ENCODE results near the gene EFCAB12.

EFCAB12 gene

DNA sequence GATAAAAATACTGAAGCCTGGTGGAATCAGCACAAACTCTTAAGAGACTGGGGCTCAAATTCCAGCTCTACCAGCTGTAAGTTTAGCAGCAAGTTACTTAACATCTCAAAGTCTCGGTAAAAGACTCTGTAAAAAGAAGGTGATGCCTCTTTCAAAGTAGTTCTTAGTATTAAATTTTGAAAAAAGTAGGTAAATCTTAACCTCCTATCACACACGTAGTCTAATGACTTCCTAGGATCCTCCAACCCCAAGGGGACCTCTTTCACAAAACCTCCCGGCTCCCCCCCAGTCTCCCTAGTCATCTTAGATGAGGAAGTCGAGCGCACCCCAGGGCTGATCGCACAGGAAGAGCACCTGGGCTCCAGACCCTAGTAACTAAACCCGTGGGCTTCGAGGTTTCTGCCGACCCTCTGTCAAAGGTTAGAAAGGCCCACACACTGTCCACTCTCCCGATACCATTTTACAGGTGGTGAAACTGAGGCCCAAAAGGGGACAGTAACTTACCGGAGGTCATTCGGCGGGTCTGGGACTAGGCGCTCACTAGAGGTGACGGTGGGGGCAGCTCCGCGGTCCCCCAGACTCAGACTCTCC, 10.9 kb upstream of the EFCAB12 start:
- H3K27ac Mint-ChIP-seq = peak overlapping the region; percentile 98
- peaks cover 38% of the 10 kb centered on the region for H3K36me3 Mint-ChIP-seq (ENCODE audit: low read depth)
- peaks cover 88% of the 10 kb centered on the region for H3K4me1 Mint-ChIP-seq
- H3K4me3 Mint-ChIP-seq = peak overlapping the region; percentile 94
- no peaks in the 10 kb centered on the region for H3K9me3 Mint-ChIP-seq
- TF ChIP-seq, protein P1, sequence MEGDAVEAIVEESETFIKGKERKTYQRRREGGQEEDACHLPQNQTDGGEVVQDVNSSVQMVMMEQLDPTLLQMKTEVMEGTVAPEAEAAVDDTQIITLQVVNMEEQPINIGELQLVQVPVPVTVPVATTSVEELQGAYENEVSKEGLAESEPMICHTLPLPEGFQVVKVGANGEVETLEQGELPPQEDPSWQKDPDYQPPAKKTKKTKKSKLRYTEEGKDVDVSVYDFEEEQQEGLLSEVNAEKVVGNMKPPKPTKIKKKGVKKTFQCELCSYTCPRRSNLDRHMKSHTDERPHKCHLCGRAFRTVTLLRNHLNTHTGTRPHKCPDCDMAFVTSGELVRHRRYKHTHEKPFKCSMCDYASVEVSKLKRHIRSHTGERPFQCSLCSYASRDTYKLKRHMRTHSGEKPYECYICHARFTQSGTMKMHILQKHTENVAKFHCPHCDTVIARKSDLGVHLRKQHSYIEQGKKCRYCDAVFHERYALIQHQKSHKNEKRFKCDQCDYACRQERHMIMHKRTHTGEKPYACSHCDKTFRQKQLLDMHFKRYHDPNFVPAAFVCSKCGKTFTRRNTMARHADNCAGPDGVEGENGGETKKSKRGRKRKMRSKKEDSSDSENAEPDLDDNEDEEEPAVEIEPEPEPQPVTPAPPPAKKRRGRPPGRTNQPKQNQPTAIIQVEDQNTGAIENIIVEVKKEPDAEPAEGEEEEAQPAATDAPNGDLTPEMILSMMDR (IDR thresholded peaks at IDR 0.05) = no peak
- H3K27me3 Mint-ChIP-seq (ENCODE audit: low read depth, poor library complexity) = peaks cover 5% of the 10 kb centered on the region
- DNase-seq = peak; percentile 37

DNA sequence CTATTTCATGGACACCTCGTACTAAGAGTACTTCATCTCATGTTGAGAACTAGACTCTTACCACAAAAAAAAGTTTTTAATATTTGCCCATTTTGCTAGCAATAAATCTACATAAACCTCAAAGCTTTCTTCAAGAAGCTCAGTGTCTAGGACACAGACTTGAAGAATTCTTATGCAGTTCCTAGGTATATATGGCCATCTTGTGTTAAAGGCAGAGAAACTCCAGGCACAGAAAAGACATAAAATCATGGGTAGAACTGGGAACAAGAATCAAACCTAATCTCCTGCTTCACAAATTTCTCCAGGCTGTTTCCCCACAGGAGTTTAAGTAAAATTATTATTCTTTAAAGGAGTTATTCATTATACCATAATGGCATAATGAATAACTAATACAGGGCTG, 6.9 kb upstream of the EFCAB12 start:
- Mint-ChIP-seq H3K36me3 (ENCODE audit: low read depth) (peaks cover 63% of the 10 kb centered on the region), H3K27ac (no peak overlapping the region), H3K4me1 (peaks cover 82% of the 10 kb centered on the region), H3K4me3 (peak overlapping the region; percentile 37), H3K27me3 (ENCODE audit: low read depth, poor library complexity) (peaks cover 5% of the 10 kb centered on the region), H3K9me3 (no peaks in the 10 kb centered on the region)
- DNase-seq = no peak
- TF ChIP-seq, protein P1 (IDR thresholded peaks at IDR 0.05) = no peak

DNA sequence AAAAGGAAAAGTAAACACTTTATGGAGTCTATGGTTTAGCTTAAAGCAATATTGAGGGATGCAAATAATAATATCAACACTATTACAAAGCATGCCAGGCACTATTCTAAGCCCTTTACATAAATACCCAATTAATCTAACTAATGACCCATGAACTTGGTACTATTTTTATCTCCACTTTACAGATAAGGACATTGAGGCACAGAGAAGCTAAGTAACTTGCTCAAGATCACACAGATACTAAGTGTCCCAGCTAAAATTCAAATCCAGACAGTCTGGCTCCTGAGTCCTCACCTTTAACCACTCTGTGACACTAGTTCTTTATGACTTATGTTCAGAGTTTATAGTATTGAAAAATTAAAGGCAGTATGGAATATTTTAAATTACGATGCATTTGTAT, 5.7 kb upstream of the EFCAB12 start:
- TF ChIP-seq, protein P1 (IDR thresholded peaks at IDR 0.05) = no peak
- Mint-ChIP-seq H3K27ac (no peak overlapping the region), H3K4me3 (no peak overlapping the region), H3K36me3 (ENCODE audit: low read depth) (peaks cover 63% of the 10 kb centered on the region), H3K9me3 (no peaks in the 10 kb centered on the region), H3K27me3 (ENCODE audit: low read depth, poor library complexity) (no peaks in the 10 kb centered on the region), H3K4me1 (peaks cover 74% of the 10 kb centered on the region)
- DNase-seq = no peak

DNA sequence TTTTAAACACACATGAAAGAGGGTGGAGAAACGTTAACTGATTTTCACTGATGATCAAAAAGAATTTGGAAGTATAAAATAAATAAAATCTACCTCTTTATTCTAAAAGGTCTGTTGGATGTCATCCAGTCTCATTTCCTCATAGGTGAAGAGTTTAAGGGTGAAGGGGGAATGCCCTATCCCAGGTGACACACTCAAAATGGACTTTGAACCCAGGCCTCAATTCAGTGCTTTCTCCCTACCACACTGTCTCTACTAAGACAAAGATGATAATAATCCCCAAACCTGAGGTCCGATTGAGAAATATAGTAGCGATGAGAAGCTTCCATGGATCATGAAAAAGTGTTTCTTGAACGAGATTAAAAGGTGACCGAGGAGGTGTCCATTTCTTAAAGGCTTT, 5.1 kb upstream of the EFCAB12 start:
- no peak overlapping the region for H3K4me3 Mint-ChIP-seq
- H3K4me1 Mint-ChIP-seq = peaks cover 75% of the 10 kb centered on the region
- H3K27ac Mint-ChIP-seq = no peak overlapping the region
- no peak for DNase-seq
- peaks cover 63% of the 10 kb centered on the region for H3K36me3 Mint-ChIP-seq (ENCODE audit: low read depth)
- TF ChIP-seq, protein P1 (IDR thresholded peaks at IDR 0.05) = no peak
- H3K27me3 Mint-ChIP-seq (ENCODE audit: low read depth, poor library complexity) = no peaks in the 10 kb centered on the region
- H3K9me3 Mint-ChIP-seq = no peaks in the 10 kb centered on the region

- no peak for DNase-seq
- Mint-ChIP-seq H3K4me3 (peak overlapping the region; percentile 8), H3K27ac (peak overlapping the region; percentile 35), H3K4me1 (peaks cover 75% of the 10 kb centered on the region), H3K27me3 (ENCODE audit: low read depth, poor library complexity) (peaks cover 2% of the 10 kb centered on the region), H3K9me3 (no peaks in the 10 kb centered on the region), H3K36me3 (ENCODE audit: low read depth) (peaks cover 59% of the 10 kb centered on the region)
- TF ChIP-seq, protein P1 (IDR thresholded peaks at IDR 0.05) = no peak
Measured at GRCh38 chr3:129432671-129433070, 4.2 kb upstream of the EFCAB12 start.

DNA sequence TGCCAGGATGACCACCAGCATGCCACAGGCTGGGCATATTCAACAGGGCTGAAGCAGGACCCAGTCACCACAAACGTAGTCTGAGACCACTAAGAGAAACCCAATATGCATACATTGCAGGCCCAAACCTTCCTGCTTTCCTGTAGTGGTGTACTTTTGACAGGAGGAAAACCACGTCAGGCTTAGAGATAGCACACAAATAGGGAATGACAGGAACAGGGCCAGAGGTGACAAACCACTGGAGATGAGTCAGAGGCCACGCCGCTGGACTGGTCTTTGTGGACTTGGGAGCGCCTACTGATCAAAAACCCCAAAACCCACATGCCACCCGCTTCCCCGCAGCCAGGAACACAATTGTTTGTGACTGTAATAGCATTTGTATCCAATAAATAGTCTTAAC, 3.6 kb upstream of the EFCAB12 start:
- TF ChIP-seq, protein P1 (IDR thresholded peaks at IDR 0.05) = no peak

More for the DNA sequence above, 3.6 kb upstream of the EFCAB12 start:
- Mint-ChIP-seq H3K4me1 (peaks cover 78% of the 10 kb centered on the region), H3K36me3 (ENCODE audit: low read depth) (peaks cover 55% of the 10 kb centered on the region), H3K4me3 (no peak overlapping the region), H3K27me3 (ENCODE audit: low read depth, poor library complexity) (peaks cover 4% of the 10 kb centered on the region), H3K27ac (peak overlapping the region; percentile 35), H3K9me3 (no peaks in the 10 kb centered on the region)
- DNase-seq = no peak

Measured in nephron progenitor cell (in vitro differentiated cells).